Measurements from ENCODE around the gene RIMKLB. TPM values are rescaled to one million over a fixed set of nuclear protein-coding genes. Genes with fewer than 3 reads are reported as not detected.

RIMKLB gene, protein sequence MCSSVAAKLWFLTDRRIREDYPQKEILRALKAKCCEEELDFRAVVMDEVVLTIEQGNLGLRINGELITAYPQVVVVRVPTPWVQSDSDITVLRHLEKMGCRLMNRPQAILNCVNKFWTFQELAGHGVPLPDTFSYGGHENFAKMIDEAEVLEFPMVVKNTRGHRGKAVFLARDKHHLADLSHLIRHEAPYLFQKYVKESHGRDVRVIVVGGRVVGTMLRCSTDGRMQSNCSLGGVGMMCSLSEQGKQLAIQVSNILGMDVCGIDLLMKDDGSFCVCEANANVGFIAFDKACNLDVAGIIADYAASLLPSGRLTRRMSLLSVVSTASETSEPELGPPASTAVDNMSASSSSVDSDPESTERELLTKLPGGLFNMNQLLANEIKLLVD
- total RNA-seq (10 to 100 TPM; 23.0 to 27.3 TPM), polyA plus RNA-seq (1 to 10 TPM; 2.9 to 4.7 TPM)

DNA sequence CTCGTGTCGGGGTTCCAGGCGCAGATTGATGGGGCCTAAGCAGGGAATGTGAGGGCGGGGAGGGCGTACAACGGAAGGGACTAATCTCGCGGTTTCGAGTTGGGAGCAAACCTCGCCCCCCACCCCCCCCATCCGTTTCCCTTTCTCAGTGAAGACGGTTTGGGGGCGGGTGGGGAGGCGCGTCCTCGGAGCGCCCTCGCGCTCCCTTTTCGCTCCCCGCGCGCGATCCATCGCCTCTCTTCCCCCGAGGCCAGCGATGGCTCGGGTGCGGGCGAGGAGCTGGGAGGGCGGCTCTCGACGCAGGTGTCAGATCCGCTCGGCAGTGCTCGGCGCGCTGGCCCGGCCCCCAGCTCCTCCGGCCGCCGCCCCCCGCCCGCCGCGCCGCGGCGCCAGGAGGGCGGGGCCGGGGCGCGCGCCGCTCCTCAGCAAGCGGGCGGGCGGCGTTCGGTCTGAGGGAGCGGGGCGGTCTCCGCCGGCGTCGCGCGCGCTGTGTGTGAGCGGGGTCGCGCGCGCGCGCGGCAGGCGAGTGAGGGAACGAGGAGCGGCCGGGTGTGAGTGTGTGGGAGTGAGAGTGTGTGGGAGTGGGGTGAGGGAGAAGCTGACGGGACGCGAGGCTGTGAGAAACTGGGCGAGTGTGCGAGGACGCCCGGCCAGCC is at the start of gene RIMKLB:
TSS of gene RIMKLB (plus strand) at position 516 of the 656 bp plus-strand sequence. CDS start 15,876 bp downstream, outside the sequence.
- Histone ChIP-seq H3K4me3 (ENCODE audit: low read length in 2 of 2) (peak within 1 kb of the TSS; percentile 38 to 74), H3K27ac (ENCODE audit: low read depth, low read length) (peak within 1 kb of the TSS; percentile 59), H3K36me3 (ENCODE audit: insufficient read depth, low read length) (no peaks in the 10 kb centered on the region), H3K4me1 (ENCODE audit: insufficient read depth, low read length) (peaks cover 18% of the 10 kb centered on the region), H3K9me3 (ENCODE audit: control insufficient read depth in 1 of 2, low read length in 2 of 2) (no peaks in the 10 kb centered on the region), H3K27me3 (ENCODE audit: insufficient read depth, low read length) (no peaks in the 10 kb centered on the region)
- H3K36me3 Mint-ChIP-seq, result peaks cover 4 to 15% of the 10 kb centered on the region in 2 donors
- ChIA-PET POLR2A (ENCODE audit: partially characterized antibody) (interaction anchor here (1.0 to 3.8 kb wide), 7 partner anchors 10 to 327 kb away, joined by 3 to 15 read pairs (median 5); partner anchors contain the start of gene M6PR), CTCF (ENCODE audit: partially characterized antibody) (interaction anchor here (1.2 kb wide), 1 partner anchor 16 kb away, joined by 3 read pairs; no protein-coding TSS in a partner anchor)
- H3K9me3 Mint-ChIP-seq, result peaks cover 0 to 2% (median 0%) of the 10 kb centered on the region in 8 donors
- peak within 1 kb of the TSS; percentile 87 to 97 (median 91) for H3K27ac Mint-ChIP-seq
- H3K27me3 Mint-ChIP-seq, result no peaks in the 10 kb centered on the region
- peak within 1 kb of the TSS; percentile 90 to 96 (median 92) for H3K4me3 Mint-ChIP-seq
- intact Hi-C loops (cut with micrococcal nuclease), result loop anchor here (1.0 to 2.0 kb wide), 3 partner anchors 53 to 251 kb away; partner anchors contain the start of genes M6PR and PHC1
- peaks cover 19 to 29% (median 22%) of the 10 kb centered on the region in 4 donors for H3K4me1 Mint-ChIP-seq
- peak; percentile 69 to 77 (median 75) for DNase-seq

- Histone ChIP-seq H3K4me3 (ENCODE audit: low read length in 2 of 2) (no peak overlapping the region), H3K27me3 (ENCODE audit: insufficient read depth, low read length) (no peaks in the 10 kb centered on the region), H3K4me1 (ENCODE audit: insufficient read depth, low read length) (peaks cover 39% of the 10 kb centered on the region), H3K9me3 (ENCODE audit: control insufficient read depth in 1 of 2, low read length in 2 of 2) (no peaks in the 10 kb centered on the region), H3K27ac (ENCODE audit: low read depth, low read length) (no peak overlapping the region), H3K36me3 (ENCODE audit: insufficient read depth, low read length) (no peaks in the 10 kb centered on the region)
- CTCF ChIA-PET (ENCODE audit: partially characterized antibody), result interaction anchor here (1.0 to 3.9 kb wide), 7 partner anchors 9 to 211 kb away, joined by 3 to 20 read pairs (median 6); no protein-coding TSS in a partner anchor
- Mint-ChIP-seq H3K4me3 (peak overlapping the region in 1 of 8 donors; percentile 36), H3K36me3 (no peaks in the 10 kb centered on the region), H3K4me1 (peaks cover 36 to 61% (median 44%) of the 10 kb centered on the region in 4 donors), H3K9me3 (no peaks in the 10 kb centered on the region), H3K27me3 (no peaks in the 10 kb centered on the region), H3K27ac (peak overlapping the region in 1 of 7 donors; percentile 33)
- peak in 1 of 5 donors; percentile 2 for DNase-seq
- POLR2A ChIA-PET (ENCODE audit: partially characterized antibody), result interaction anchor here (0.8 to 2.7 kb wide), 3 partner anchors 9 to 266 kb away, joined by 3 to 13 read pairs (median 3); partner anchors contain the start of gene PHC1
- intact Hi-C loops (cut with micrococcal nuclease), result no loop called here
Observed at GRCh38 chr12:8648576-8649205, 49.1 kb upstream of the RIMKLB start.

DNA sequence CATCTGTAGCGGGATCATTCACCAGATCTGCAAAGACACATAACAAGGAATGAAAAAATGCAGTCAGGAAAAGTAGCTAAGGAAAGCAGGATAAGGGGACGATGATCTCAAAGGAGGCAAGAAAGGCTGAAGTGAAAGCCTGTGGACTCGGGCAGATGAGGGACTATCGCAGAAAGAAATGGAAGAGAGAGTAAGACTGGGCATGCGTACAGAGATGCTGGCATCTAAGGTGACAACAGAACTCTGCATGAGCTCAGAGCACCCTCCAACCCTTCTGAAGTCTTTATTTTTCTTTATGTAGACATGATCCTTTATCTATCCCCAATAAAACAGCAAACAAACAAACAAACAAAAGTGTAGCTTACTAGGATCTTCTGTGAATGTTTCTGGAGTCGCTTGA is 42.4 kb upstream of the RIMKLB start:
- Mint-ChIP-seq H3K36me3 (no peaks in the 10 kb centered on the region), H3K27ac (no peak overlapping the region), H3K4me3 (no peak overlapping the region)

GRCh38 chr12:8658346-8658745 is 39.4 kb upstream of the RIMKLB start:
- POLR2A ChIA-PET (ENCODE audit: partially characterized antibody), result interaction anchor here (1.8 to 2.2 kb wide), 2 partner anchors 10 to 233 kb away, joined by 6 to 13 read pairs; no protein-coding TSS in a partner anchor
- intact Hi-C loops (cut with micrococcal nuclease), result loop anchor here (5.0 kb wide), 1 partner anchor 116 kb away; the partner anchor contains the start of gene CLEC4E
- CTCF ChIA-PET (ENCODE audit: partially characterized antibody), result interaction anchor here (0.9 to 4.8 kb wide), 15 partner anchors 10 to 392 kb away, joined by 3 to 45 read pairs (median 14); partner anchors contain the start of genes AICDA and M6PR

More for the DNA sequence above, 42.4 kb upstream of the RIMKLB start:
- no peak for DNase-seq
- peaks cover 0 to 1% (median 0%) of the 10 kb centered on the region in 4 donors for H3K4me1 Mint-ChIP-seq
- no peaks in the 10 kb centered on the region for H3K27me3 ChIP-seq (ENCODE audit: insufficient read depth, low read length)
- POLR2A ChIA-PET (ENCODE audit: partially characterized antibody), result interaction anchor here (3.7 kb wide), 1 partner anchor 11 kb away, joined by 18 read pairs; no protein-coding TSS in a partner anchor
- H3K36me3 ChIP-seq (ENCODE audit: insufficient read depth, low read length), result no peaks in the 10 kb centered on the region
- no peak overlapping the region for H3K27ac ChIP-seq (ENCODE audit: low read depth, low read length)
- H3K4me1 ChIP-seq (ENCODE audit: insufficient read depth, low read length), result no peaks in the 10 kb centered on the region
- no peaks in the 10 kb centered on the region for H3K9me3 ChIP-seq (ENCODE audit: control insufficient read depth in 1 of 2, low read length in 2 of 2)
- H3K4me3 ChIP-seq (ENCODE audit: low read length in 2 of 2), result no peak overlapping the region
- intact Hi-C loops (cut with micrococcal nuclease), result loop anchor here (5.0 kb wide), 1 partner anchor 113 kb away; the partner anchor contains the start of gene CLEC4E
- CTCF ChIA-PET (ENCODE audit: partially characterized antibody), result interaction anchor here (0.8 to 4.8 kb wide), 10 partner anchors 8 to 234 kb away, joined by 3 to 45 read pairs (median 4); no protein-coding TSS in a partner anchor
- peaks cover 0 to 3% of the 10 kb centered on the region in 2 donors for H3K27me3 Mint-ChIP-seq
- no peaks in the 10 kb centered on the region for H3K9me3 Mint-ChIP-seq

DNA sequence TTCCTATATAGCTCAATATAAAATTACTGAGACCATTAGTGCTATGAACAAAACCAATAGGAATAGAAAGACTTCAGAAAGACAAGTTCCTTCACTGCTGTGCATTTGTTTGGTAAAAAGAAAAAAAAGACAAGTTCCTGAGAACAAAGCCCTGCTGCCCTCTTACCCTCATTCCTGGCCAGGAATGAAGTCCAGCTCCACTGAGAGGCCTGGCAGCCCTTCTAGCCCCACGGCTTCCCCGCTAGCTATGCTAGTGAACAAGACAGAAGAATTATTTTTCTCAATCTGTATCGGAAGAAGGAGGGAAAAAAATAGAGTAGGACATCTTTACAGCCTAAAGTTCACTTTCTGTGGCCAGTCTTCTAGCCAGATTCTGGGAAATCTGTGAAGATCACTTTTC is 36.8 kb upstream of the RIMKLB start:
- POLR2A ChIA-PET (ENCODE audit: partially characterized antibody), result interaction anchor here (1.2 kb wide), 1 partner anchor 13 kb away, joined by 3 read pairs; no protein-coding TSS in a partner anchor
- H3K36me3 ChIP-seq (ENCODE audit: insufficient read depth, low read length), result no peaks in the 10 kb centered on the region

More at GRCh38 chr12:8658346-8658745, 39.4 kb upstream of the RIMKLB start:
- no peak for DNase-seq
- peaks cover 0 to 1% (median 0%) of the 10 kb centered on the region in 4 donors for H3K4me1 Mint-ChIP-seq
- Histone ChIP-seq H3K4me1 (ENCODE audit: insufficient read depth, low read length) (no peaks in the 10 kb centered on the region), H3K36me3 (ENCODE audit: insufficient read depth, low read length) (no peaks in the 10 kb centered on the region), H3K27ac (ENCODE audit: low read depth, low read length) (no peak overlapping the region), H3K27me3 (ENCODE audit: insufficient read depth, low read length) (no peaks in the 10 kb centered on the region), H3K4me3 (ENCODE audit: low read length in 2 of 2) (no peak overlapping the region), H3K9me3 (ENCODE audit: control insufficient read depth in 1 of 2, low read length in 2 of 2) (no peaks in the 10 kb centered on the region)
- H3K9me3 Mint-ChIP-seq, result no peaks in the 10 kb centered on the region
- peaks cover 0 to 3% of the 10 kb centered on the region in 2 donors for H3K27me3 Mint-ChIP-seq
- no peaks in the 10 kb centered on the region for H3K36me3 Mint-ChIP-seq
- no peak overlapping the region for H3K4me3 Mint-ChIP-seq
- H3K27ac Mint-ChIP-seq, result no peak overlapping the region

GRCh38 chr12:8661751-8662150 is 36.0 kb upstream of the RIMKLB start:
- Histone ChIP-seq H3K27me3 (ENCODE audit: insufficient read depth, low read length) (no peaks in the 10 kb centered on the region), H3K4me3 (ENCODE audit: low read length in 2 of 2) (no peak overlapping the region), H3K9me3 (ENCODE audit: control insufficient read depth in 1 of 2, low read length in 2 of 2) (no peaks in the 10 kb centered on the region), H3K27ac (ENCODE audit: low read depth, low read length) (no peak overlapping the region), H3K36me3 (ENCODE audit: insufficient read depth, low read length) (no peaks in the 10 kb centered on the region), H3K4me1 (ENCODE audit: insufficient read depth, low read length) (no peaks in the 10 kb centered on the region)
- POLR2A ChIA-PET (ENCODE audit: partially characterized antibody), result interaction anchor here (1.2 kb wide), 1 partner anchor 12 kb away, joined by 3 read pairs; no protein-coding TSS in a partner anchor
- Mint-ChIP-seq H3K4me3 (no peak overlapping the region), H3K27ac (no peak overlapping the region), H3K4me1 (no peaks in the 10 kb centered on the region), H3K36me3 (no peaks in the 10 kb centered on the region), H3K9me3 (peaks cover 0 to 2% (median 0%) of the 10 kb centered on the region in 8 donors), H3K27me3 (peaks cover 5% of the 10 kb centered on the region in 2 donors)
- intact Hi-C loops (cut with micrococcal nuclease), result no loop called here
- CTCF ChIA-PET (ENCODE audit: partially characterized antibody), result interaction anchor here (0.7 to 2.4 kb wide), 4 partner anchors 117 to 388 kb away, joined by 4 to 8 read pairs (median 6); no protein-coding TSS in a partner anchor
- no peak for DNase-seq

More for the DNA sequence above, 36.8 kb upstream of the RIMKLB start:
- H3K4me1 Mint-ChIP-seq, result no peaks in the 10 kb centered on the region
- intact Hi-C loops (cut with micrococcal nuclease), result no loop called here
- H3K27ac Mint-ChIP-seq, result no peak overlapping the region
- H3K27me3 Mint-ChIP-seq, result peaks cover 5% of the 10 kb centered on the region in 2 donors
- no peaks in the 10 kb centered on the region for H3K36me3 Mint-ChIP-seq
- Histone ChIP-seq H3K27ac (ENCODE audit: low read depth, low read length) (no peak overlapping the region), H3K4me3 (ENCODE audit: low read length in 2 of 2) (no peak overlapping the region), H3K9me3 (ENCODE audit: control insufficient read depth in 1 of 2, low read length in 2 of 2) (no peaks in the 10 kb centered on the region), H3K4me1 (ENCODE audit: insufficient read depth, low read length) (no peaks in the 10 kb centered on the region), H3K27me3 (ENCODE audit: insufficient read depth, low read length) (no peaks in the 10 kb centered on the region)
- H3K9me3 Mint-ChIP-seq, result no peaks in the 10 kb centered on the region
- DNase-seq, result no peak
- no peak overlapping the region for H3K4me3 Mint-ChIP-seq
- CTCF ChIA-PET (ENCODE audit: partially characterized antibody), result interaction anchor here (0.7 to 2.4 kb wide), 6 partner anchors 20 to 389 kb away, joined by 3 to 8 read pairs (median 6); no protein-coding TSS in a partner anchor

Measured in CD4-positive, alpha-beta memory T cell (primary cell).